ENCODE measurements around the gene MSANTD7.
"Not testable (repeated sequence)": the region's sequence is repeated elsewhere in the genome, so short reads cannot be mapped to it uniquely, and the experiment has no call there.

The MSANTD7 gene, protein sequence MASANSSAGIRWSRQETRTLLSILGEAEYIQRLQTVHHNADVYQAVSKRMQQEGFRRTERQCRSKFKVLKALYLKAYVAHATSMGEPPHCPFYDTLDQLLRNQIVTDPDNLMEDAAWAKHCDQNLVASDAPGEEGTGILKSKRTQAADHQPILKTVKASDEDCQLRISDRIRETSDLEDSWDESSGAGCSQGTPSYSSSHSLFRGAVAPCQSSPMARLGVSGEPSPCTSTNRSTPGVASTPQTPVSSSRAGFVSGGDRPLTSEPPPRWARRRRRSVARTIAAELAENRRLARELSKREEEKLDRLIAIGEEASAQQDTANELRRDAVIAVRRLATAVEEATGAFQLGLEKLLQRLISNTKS

GRCh38 chr10:14837757-14838581 is at the start of gene MSANTD7, which contains the start of the genes CDNF and HSPA14:
TSS of gene MSANTD7 (plus strand) at chr10:14838306. CDS start at chr10:14842285, 3,979 bp downstream.
TSS of gene CDNF (minus strand) at chr10:14838037. CDS start at chr10:14837946, 91 bp downstream.
TSS of gene HSPA14 (plus strand) at chr10:14838306. CDS start at chr10:14838403, 97 bp downstream.
- DNase-seq (ENCODE audit: low read depth in 2 of 2): peak; percentile 99

GRCh38 chr10:14798636-14799035 is 39.5 kb upstream of the MSANTD7 start:
- no peak for DNase-seq (ENCODE audit: low read depth in 2 of 2)

- DNase-seq (ENCODE audit: low read depth in 2 of 2): no peak
Observed at GRCh38 chr10:14800397-14800796, 37.7 kb upstream of the MSANTD7 start.

DNA sequence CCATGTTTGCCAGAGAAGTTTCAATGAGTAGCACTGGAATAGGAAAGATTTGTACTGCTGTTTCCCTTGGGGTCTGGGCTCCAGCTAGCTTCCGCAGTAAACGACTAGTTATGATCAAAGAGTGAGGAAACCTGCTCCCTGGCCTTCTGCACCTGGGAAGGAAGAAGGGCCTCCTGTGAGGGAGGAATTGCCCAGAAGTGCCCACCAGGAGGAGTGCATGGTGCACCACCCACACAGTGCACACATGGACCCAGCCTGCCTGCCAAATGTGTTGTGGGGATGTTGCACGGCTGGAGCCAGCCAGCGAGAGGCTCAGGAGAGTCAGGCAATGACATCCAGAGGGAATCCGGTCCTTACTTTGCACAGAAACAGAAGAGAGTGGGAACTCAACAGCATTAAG is 36.4 kb upstream of the MSANTD7 start:
- no peak for DNase-seq (ENCODE audit: low read depth in 2 of 2)

- DNase-seq (ENCODE audit: low read depth in 2 of 2): no peak
Observed at GRCh38 chr10:14803827-14804226, 34.3 kb upstream of the MSANTD7 start.

DNA sequence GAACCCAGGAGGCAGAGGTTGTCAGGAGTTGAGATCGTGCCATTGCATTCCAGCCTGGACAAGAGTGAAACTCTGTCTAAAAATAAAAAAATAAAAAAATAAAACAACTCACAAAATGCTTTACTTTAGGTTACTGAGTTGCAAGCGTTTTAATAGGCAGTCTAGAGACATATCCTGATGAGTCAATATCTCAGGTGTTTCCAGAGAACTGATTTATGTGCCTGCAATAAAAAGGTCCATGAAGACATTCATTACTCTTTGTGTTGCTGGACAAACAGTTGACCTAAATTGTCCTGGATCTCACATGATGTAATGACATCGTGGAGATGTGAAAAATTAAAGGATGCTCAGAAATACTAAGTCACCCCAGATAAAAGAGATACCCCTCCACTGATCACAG is 31.8 kb upstream of the MSANTD7 start:
- no peak for DNase-seq (ENCODE audit: low read depth in 2 of 2)

DNA sequence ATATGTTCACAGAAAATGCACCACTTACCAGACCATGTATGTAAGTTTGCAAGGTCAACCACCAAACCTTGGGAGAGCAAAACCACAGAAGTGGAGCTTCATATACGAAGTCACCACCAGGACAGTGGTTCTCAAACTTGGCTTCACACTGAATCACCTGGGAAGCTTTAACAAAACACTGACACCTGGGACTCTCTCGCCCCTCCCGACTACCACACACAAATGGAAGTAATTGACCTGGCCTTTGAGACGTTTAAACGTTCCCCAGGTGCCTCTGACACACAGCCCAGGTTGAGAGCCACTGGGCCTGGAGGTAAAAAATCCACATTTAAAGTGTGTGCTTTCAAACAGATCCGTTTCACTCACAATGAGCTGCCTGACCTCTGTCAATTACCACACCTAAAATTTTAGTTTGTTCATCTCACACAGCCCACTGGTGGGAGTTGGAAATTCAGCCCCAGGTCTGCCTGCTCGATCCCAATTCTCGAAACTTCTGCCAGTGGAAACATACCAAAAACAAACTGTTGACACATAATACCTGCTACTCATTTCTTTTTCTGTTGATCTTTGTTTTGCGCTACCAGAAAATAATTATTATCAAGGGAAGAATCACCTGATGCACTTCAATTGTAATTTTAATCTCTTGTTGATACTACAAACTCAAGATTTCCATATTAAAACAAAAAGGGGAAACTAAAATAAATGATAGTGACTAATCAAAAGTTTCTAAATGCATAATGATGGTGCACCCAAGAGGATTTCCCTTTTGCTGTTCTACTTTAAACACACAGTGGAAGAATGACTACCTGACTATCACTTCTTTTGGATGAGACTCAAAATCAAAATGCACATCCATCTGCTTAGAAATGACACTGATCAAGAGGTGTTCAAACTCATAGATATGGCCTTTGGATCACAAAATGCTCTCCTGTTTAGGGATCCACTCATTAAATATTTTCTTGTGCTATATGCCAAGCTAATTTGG is 26.8 kb upstream of the MSANTD7 start:
- DNase-seq (ENCODE audit: low read depth in 2 of 2): no peak

- DNase-seq (ENCODE audit: low read depth in 2 of 2): no peak
Observed at GRCh38 chr10:14812271-14812670, 25.8 kb upstream of the MSANTD7 start.

DNA sequence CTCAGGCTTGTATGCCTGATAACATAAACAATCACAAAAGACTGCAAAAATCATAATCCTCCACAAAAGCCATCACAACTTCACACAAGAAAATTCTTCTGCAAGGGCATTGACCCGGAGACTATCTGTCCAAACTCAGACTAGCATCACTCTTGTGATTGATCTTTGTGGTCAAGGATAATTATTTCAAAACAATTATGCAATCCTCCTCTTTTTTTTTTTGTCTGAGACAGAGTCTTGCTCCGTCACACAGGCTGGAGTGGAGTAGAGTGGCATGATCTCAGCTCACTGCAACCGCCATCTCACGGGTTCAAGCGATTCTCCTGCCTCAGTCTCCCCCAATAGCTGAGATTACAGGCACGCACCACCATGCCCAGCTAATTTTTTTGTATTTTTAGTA is 22.4 kb upstream of the MSANTD7 start:
- DNase-seq (ENCODE audit: low read depth in 2 of 2): no peak

GRCh38 chr10:14816717-14817116 is 21.4 kb upstream of the MSANTD7 start:
- not testable (repeated sequence) for DNase-seq (ENCODE audit: low read depth in 2 of 2)

GRCh38 chr10:14820010-14820774 is 17.9 kb upstream of the MSANTD7 start:
- DNase-seq (ENCODE audit: low read depth in 2 of 2): no peak

GRCh38 chr10:14820775-14821154 is 17.3 kb upstream of the MSANTD7 start:
- DNase-seq (ENCODE audit: low read depth in 2 of 2): no peak

DNA sequence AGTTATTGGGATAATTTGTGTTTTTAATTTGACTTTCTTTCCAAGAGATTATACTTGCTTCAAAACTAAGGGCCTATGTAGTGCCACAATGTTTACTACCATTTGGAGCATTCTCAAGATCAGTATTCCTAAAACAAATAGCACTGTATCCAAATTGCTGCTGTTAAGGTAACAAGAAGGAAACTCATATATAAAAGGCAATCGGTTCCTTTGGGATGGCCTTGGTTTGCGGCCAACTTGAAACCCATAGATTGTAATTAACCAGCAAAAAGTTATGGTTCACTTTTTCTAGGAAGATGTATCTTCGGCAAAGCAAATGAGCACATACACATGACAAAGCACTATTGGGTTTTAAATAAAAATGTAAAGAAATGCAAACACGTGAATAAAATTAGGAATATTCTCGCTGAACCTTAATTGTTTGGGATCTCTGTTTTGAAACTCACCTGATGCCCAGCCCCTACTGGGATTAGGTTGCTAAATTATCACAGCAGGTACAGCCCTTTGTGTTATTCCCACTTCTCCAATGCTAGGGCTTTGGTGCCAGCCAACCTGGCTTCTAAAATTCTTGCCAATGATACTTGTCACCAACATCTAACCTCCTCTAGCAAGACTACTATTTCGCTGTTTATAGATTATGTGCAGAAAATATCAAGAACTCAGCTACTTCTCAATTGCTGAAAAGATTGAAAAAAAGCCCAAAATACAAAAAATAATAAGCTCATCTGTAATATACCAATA is 16.3 kb upstream of the MSANTD7 start:
- no peak for DNase-seq (ENCODE audit: low read depth in 2 of 2)

DNA sequence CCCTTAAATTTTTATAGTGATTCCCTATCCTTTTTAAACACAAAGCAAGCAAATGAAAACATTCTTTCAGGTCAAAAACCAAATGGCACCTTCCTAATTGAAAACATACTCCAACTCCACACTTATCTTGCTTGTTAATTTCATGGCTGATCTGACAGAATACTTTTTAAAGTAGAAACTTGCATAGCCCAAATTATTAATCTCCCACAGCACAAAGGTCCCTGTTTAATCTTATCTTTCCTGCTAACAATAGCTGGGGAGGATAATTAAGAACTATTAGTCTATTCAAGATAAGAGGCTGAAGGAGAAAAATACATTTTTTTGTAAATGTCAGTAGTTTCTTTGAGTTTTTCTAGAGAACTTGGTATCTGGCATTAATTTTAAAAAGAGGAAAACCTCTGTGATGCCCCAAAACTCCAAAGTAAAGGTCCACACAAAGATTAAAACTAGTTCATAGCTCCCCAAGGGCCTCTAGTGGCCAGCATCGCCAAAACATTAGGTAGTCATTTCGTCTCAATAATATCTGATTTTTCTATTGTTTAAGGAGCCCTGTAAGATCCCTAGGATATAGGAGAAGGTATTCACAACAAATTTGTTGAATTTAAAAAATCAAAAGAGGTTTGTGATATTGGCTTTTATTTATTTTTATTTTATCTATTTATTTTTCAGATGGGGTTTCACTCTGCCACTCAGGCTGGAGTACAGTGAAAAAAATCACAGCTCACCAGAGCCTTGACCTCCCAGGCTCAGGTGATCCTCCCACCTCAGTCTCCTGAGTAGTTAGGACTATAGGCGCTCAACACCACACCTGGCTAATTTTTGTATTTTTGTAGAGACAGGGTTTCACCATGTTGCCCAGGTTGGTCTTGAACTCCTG is 15.0 kb upstream of the MSANTD7 start:
- DNase-seq (ENCODE audit: low read depth in 2 of 2): no peak

- no peak for DNase-seq (ENCODE audit: low read depth in 2 of 2)
Observed at GRCh38 chr10:14823966-14824365, 14.1 kb upstream of the MSANTD7 start.

DNA sequence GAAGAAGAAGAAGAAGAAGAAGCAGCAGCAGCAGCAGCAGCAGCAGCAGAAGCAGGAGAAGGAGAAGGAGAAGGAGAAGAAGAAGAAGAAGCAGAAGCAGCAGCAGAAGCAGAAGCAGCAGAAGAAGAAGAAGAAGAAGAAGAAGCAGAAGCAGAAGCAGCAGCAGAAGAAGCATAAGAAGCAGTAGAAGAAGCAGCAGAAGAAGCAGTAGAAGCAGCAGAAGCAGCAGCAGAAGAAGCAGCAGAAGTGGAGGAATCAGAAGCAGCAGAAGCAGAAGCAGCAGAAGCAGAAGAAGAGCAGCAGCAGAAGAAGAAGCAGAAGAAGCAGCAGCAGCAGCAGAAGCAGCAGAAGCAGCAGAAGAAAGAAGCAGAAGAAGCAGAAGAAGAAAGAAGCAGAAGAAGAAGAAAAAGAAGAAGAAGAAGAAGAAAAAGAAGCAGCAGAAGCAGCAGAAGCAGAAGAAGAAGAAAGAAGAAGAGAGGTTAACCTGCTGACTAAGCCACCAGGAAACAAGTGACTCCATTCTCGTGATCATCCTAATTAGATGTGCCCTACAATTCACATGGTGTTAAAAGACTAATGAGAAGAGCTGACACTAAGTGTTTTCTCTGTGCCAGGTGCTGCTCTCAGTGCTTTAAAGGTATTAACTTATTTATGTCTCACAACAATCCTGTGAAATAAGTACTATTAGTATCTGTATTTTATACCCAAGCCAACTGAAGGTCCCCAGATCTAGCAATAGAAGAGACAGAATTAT is 11.9 kb upstream of the MSANTD7 start:
- DNase-seq (ENCODE audit: low read depth in 2 of 2): no peak

DNA sequence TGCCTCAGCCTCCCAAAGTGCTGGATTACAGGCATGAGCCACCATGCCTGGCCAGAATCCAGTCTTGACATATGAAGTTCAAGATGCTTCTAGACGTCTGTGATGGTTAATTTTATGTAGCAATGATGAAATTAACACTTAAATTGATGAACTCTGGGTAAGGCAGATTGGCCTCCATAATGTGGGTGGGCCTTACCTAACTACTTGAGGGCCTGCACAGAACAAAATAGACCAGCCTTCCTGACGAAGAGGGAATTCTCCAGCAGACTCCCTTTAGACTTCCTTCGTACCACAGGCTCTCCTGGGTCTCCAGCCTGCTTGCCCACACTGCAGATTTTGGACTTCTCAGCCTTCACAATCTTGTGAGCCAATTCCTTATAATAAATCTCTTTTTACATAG is 5.0 kb upstream of the MSANTD7 start:
- no peak for DNase-seq (ENCODE audit: low read depth in 2 of 2)

GRCh38 chr10:14836208-14836607 is 1.9 kb upstream of the MSANTD7 start:
- no peak for DNase-seq (ENCODE audit: low read depth in 2 of 2)
